ENCODE results near the gene PSMB7. TPM values are rescaled to one million over a fixed set of nuclear protein-coding genes. Genes with fewer than 3 reads are reported as not detected.

The PSMB7 gene
- total RNA-seq, 2 experiments from 2014 or later: 164 to 186 TPM

DNA sequence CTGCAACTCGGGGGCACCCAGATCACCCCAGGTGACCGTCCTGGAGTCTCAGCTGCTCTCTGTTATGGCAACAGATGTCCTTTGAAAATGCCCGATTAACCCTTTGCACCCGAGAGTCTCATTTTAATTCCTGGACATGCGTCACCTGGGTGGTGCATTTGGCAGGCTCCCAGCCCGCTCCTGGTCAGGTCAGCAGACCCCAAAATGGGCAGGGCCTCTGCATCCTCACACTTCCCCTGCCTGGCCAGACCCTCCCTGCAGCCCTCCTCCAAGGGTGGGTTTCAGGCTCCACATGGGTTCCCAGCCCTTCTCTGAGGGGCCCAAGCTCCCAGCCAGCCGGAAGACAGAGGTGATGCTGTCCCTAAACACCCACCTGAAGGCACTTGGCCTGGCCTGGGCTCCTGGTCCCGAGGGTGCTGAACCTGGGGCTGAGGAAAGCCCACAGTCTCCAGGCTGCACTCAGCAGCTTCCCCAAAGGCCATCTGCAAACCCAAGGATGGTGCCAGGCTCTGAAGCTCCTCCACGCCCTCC is 69.4 kb downstream of the PSMB7 start:
- H3K9me3 ChIP-seq (ENCODE audit: low read length): no peaks in the 10 kb centered on the region
- no peaks in the 10 kb centered on the region for H4K20me1 ChIP-seq (ENCODE audit: insufficient read depth, low read length)
- no peaks in the 10 kb centered on the region for H3K4me1 ChIP-seq (ENCODE audit: insufficient read depth, low read length, poor library complexity, severe bottlenecking)
- ChIA-PET CTCF (ENCODE audit: unreplicated experiment) (no interaction called here), POLR2A (no interaction called here)
- intact Hi-C loops (cut with micrococcal nuclease; ENCODE audit: unreplicated experiment): no loop called here
- H3K36me3 ChIP-seq (ENCODE audit: insufficient read depth, low read length): peaks cover 33% of the 10 kb centered on the region
- H3K4me3 ChIP-seq (ENCODE audit: low read depth, low read length, poor library complexity, severe bottlenecking): no peak overlapping the region
- H2AFZ ChIP-seq (ENCODE audit: low read length): no peak overlapping the region
- BruUV-seq (replicated peaks): no TSS peak
- H3K9me2 ChIP-seq (ENCODE audit: insufficient read depth, low read length): no peaks in the 10 kb centered on the region
- no peak overlapping the region for H3K4me2 ChIP-seq (ENCODE audit: low read length)
- TF ChIP-seq EZH2phosphoT487 (IDR thresholded peaks at IDR 0.05; ENCODE audit: borderline replicate concordance, low read depth, low read length): no peak
- TF ChIP-seq, protein P1, sequence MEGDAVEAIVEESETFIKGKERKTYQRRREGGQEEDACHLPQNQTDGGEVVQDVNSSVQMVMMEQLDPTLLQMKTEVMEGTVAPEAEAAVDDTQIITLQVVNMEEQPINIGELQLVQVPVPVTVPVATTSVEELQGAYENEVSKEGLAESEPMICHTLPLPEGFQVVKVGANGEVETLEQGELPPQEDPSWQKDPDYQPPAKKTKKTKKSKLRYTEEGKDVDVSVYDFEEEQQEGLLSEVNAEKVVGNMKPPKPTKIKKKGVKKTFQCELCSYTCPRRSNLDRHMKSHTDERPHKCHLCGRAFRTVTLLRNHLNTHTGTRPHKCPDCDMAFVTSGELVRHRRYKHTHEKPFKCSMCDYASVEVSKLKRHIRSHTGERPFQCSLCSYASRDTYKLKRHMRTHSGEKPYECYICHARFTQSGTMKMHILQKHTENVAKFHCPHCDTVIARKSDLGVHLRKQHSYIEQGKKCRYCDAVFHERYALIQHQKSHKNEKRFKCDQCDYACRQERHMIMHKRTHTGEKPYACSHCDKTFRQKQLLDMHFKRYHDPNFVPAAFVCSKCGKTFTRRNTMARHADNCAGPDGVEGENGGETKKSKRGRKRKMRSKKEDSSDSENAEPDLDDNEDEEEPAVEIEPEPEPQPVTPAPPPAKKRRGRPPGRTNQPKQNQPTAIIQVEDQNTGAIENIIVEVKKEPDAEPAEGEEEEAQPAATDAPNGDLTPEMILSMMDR (conservative IDR thresholded peaks at IDR 0.05; ENCODE audit: low read length): no peak
- H3K27ac ChIP-seq (ENCODE audit: low read depth, low read length, poor library complexity, severe bottlenecking): no peak overlapping the region
- no peak for DNase-seq (ENCODE audit: low spot score)
- H3K79me2 ChIP-seq (ENCODE audit: insufficient read depth, low read depth, low read length): no peaks in the 10 kb centered on the region

DNA sequence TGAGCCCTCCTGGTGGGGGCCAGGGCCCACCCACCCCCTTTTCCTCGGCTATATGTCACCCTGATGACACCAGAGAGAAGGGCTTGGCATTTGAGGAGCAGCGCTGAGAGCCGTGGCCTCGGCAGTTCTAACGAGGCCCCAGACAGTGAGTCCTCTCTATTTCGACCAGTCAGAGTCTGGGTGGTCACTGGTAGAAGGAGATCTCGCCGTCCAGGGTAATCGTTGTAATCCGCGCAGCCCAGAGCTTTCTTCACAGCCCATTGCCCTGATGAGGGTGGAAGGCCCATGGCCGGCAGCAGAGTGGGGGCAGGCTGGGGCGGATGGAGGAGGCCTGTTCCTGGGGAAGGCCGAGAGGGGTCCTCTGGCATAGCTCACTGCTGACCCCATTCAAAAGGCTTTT is 70.2 kb downstream of the PSMB7 start:
- intact Hi-C loops (cut with micrococcal nuclease; ENCODE audit: unreplicated experiment): no loop called here
- Histone ChIP-seq H3K9me3 (ENCODE audit: low read length) (no peaks in the 10 kb centered on the region), H3K4me2 (ENCODE audit: low read length) (no peak overlapping the region)

More for the DNA sequence above, 70.2 kb downstream of the PSMB7 start:
- Histone ChIP-seq H2AFZ (ENCODE audit: low read length) (no peak overlapping the region), H3K36me3 (ENCODE audit: insufficient read depth, low read length) (peaks cover 26% of the 10 kb centered on the region), H3K79me2 (ENCODE audit: insufficient read depth, low read depth, low read length) (no peaks in the 10 kb centered on the region), H3K4me3 (ENCODE audit: low read depth, low read length, poor library complexity, severe bottlenecking) (no peak overlapping the region), H3K27ac (ENCODE audit: low read depth, low read length, poor library complexity, severe bottlenecking) (no peak overlapping the region), H3K4me1 (ENCODE audit: insufficient read depth, low read length, poor library complexity, severe bottlenecking) (no peaks in the 10 kb centered on the region), H3K9me2 (ENCODE audit: insufficient read depth, low read length) (no peaks in the 10 kb centered on the region), H4K20me1 (ENCODE audit: insufficient read depth, low read length) (no peaks in the 10 kb centered on the region)
- no peak for DNase-seq (ENCODE audit: low spot score)
- ChIA-PET CTCF (ENCODE audit: unreplicated experiment) (no interaction called here), POLR2A (no interaction called here)
- TF ChIP-seq, protein P1 (conservative IDR thresholded peaks at IDR 0.05; ENCODE audit: low read length): no peak
- no peak for TF ChIP-seq EZH2phosphoT487 (IDR thresholded peaks at IDR 0.05; ENCODE audit: borderline replicate concordance, low read depth, low read length)
- no TSS peak for BruUV-seq (replicated peaks)
